ENCODE results near the gene NTSR2. TPM values are rescaled to one million over a fixed set of nuclear protein-coding genes. Genes with fewer than 3 reads are reported as not detected.

The NTSR2 gene
- total and polyA plus RNA-seq, 2 experiments from 2014 or later = 0.10 TPM; not detected in 1

- TF ChIP-seq, protein P1, sequence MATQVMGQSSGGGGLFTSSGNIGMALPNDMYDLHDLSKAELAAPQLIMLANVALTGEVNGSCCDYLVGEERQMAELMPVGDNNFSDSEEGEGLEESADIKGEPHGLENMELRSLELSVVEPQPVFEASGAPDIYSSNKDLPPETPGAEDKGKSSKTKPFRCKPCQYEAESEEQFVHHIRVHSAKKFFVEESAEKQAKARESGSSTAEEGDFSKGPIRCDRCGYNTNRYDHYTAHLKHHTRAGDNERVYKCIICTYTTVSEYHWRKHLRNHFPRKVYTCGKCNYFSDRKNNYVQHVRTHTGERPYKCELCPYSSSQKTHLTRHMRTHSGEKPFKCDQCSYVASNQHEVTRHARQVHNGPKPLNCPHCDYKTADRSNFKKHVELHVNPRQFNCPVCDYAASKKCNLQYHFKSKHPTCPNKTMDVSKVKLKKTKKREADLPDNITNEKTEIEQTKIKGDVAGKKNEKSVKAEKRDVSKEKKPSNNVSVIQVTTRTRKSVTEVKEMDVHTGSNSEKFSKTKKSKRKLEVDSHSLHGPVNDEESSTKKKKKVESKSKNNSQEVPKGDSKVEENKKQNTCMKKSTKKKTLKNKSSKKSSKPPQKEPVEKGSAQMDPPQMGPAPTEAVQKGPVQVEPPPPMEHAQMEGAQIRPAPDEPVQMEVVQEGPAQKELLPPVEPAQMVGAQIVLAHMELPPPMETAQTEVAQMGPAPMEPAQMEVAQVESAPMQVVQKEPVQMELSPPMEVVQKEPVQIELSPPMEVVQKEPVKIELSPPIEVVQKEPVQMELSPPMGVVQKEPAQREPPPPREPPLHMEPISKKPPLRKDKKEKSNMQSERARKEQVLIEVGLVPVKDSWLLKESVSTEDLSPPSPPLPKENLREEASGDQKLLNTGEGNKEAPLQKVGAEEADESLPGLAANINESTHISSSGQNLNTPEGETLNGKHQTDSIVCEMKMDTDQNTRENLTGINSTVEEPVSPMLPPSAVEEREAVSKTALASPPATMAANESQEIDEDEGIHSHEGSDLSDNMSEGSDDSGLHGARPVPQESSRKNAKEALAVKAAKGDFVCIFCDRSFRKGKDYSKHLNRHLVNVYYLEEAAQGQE (IDR thresholded peaks at IDR 0.05; ENCODE audit: unreplicated experiment) = no peak
- TF ChIP-seq ZNF114 (CRISPR knock-in tag; IDR thresholded peaks at IDR 0.05) (no peak), POLR2AphosphoS5 (IDR thresholded peaks at IDR 0.05; ENCODE audit: low read depth) (no peak), EZH2phosphoT487 (IDR thresholded peaks at IDR 0.05; ENCODE audit: unreplicated experiment) (no peak), ETS1 (IDR thresholded peaks at IDR 0.05) (no peak)
Observed at GRCh38 chr2:11665510-11666362, 4.3 kb downstream of the NTSR2 start (continued).

GRCh38 chr2:11665028-11665427 is 5.0 kb downstream of the NTSR2 start:
- no peak overlapping the region for H3K4me3 Mint-ChIP-seq
- H3K4me1 ChIP-seq (ENCODE audit: insufficient read depth) = no peaks in the 10 kb centered on the region; the same call in 1 of the 2 replicates
- TF ChIP-seq JUNB (IDR thresholded peaks at IDR 0.05; ENCODE audit: unreplicated experiment) (no peak), ZNF114 (CRISPR knock-in tag; IDR thresholded peaks at IDR 0.05) (no peak), POLR2AphosphoS5 (IDR thresholded peaks at IDR 0.05; ENCODE audit: low read depth) (no peak), NANOG (IDR thresholded peaks at IDR 0.05; ENCODE audit: borderline replicate concordance) (no peak), ZNF462 (CRISPR knock-in tag; IDR thresholded peaks at IDR 0.05) (no peak), EZH2phosphoT487 (IDR thresholded peaks at IDR 0.05; ENCODE audit: unreplicated experiment) (no peak), CREB1 (CRISPR knock-in tag; IDR thresholded peaks at IDR 0.05; ENCODE audit: low read depth) (no peak)

More at GRCh38 chr2:11665028-11665427, 5.0 kb downstream of the NTSR2 start:
- H3K36me3 ChIP-seq (ENCODE audit: insufficient read depth) = no peaks in the 10 kb centered on the region
- H3K9me2 ChIP-seq (ENCODE audit: insufficient read depth) = no peaks in the 10 kb centered on the region
- no peak overlapping the region for H3K27ac Mint-ChIP-seq
- H4K20me1 ChIP-seq (replicated peaks; ENCODE audit: insufficient read depth) = no peaks in the 10 kb centered on the region
- H3K27me3 Mint-ChIP-seq (ENCODE audit: insufficient read depth, low read depth, poor library complexity) = peaks cover 22% of the 10 kb centered on the region
- H3K79me2 ChIP-seq (replicated peaks; ENCODE audit: insufficient read depth) = no peaks in the 10 kb centered on the region
- H3K4me2 ChIP-seq = no peak overlapping the region
- peaks cover 21% of the 10 kb centered on the region for H3K27me3 ChIP-seq (ENCODE audit: insufficient read depth)
- no peaks in the 10 kb centered on the region; the same call in 2 of the 3 replicates for H3K4me1 Mint-ChIP-seq
- no peak for ATAC-seq
- no peak for DNase-seq (ENCODE audit: low spot score)
- H2AFZ ChIP-seq = no peak overlapping the region
- peaks cover 8% of the 10 kb centered on the region for H3K9me3 Mint-ChIP-seq
- no peak overlapping the region for H3K27ac ChIP-seq (ENCODE audit: low read depth)
- H3K4me3 ChIP-seq = no peak overlapping the region
- peaks cover 3% of the 10 kb centered on the region; the same call in 1 of the 3 replicates for H3K36me3 Mint-ChIP-seq (ENCODE audit: low read depth)
- H3F3A ChIP-seq (replicated peaks; ENCODE audit: low read depth) = no peaks in the 10 kb centered on the region
